HFFc6 (cell line): Measurements from ENCODE around the gene C1orf174. TPM values are rescaled to one million over a fixed set of nuclear protein-coding genes. Genes with fewer than 3 reads are reported as not detected.

ENCODE experiments used
- DNase-seq: peaks from one replicate; pipeline ENCODE4 v3.0.0-alpha.2; 2018
- H3K27ac Mint-ChIP-seq: 2 replicates; pipeline ENCODE4 v1.8.0; 2020; ENCODE audit warnings: mild to moderate bottlenecking, mixed read lengths
- H3K27me3 Mint-ChIP-seq: 2 replicates; pipeline ENCODE4 v1.8.0; 2021; ENCODE audit warnings: mild to moderate bottlenecking, moderate library complexity, mixed read lengths; ENCODE audit not compliant: insufficient read depth
- H3K36me3 Mint-ChIP-seq: 2 replicates; pipeline ENCODE4 v1.8.0; 2021; ENCODE audit warnings: low read depth, mixed read lengths
- H3K4me1 Mint-ChIP-seq: 2 replicates; pipeline ENCODE4 v1.8.0; 2020; ENCODE audit warnings: low read depth, mixed read lengths
- H3K4me3 Mint-ChIP-seq: 2 replicates; pipeline ENCODE4 v1.8.0; 2020; ENCODE audit warnings: mild to moderate bottlenecking, moderate library complexity, mixed read lengths
- H3K9me3 Mint-ChIP-seq: 2 replicates; pipeline ENCODE4 v1.8.0; 2020; ENCODE audit warnings: mild to moderate bottlenecking, mixed read lengths
- total RNA-seq, 6 experiments: library from RNA; stranded (reverse); fragmentation: NEBNext Ultra II Directional; extraction: Animal tissue kit (Norgen Biotek cat#: 25700); gene quantifications; 2 replicates in 1 of 6; 3 replicates in 5 of 6; pipeline ENCODE4 v1.2.3, GENCODE V29; 2021
- TF ChIP-seq, protein P1 (sequence below): fragments of 200-600 bp; sonication (generic); IDR thresholded peaks from 2 replicates; pipeline ENCODE4 v1.5.0; 2021; ENCODE audit warnings: antibody characterized with exemption, mild to moderate bottlenecking

Gene C1orf174
- total RNA-seq, 6 experiments from 2014 or later, result 19.2 to 23.5 (median 20.7) TPM

DNA sequence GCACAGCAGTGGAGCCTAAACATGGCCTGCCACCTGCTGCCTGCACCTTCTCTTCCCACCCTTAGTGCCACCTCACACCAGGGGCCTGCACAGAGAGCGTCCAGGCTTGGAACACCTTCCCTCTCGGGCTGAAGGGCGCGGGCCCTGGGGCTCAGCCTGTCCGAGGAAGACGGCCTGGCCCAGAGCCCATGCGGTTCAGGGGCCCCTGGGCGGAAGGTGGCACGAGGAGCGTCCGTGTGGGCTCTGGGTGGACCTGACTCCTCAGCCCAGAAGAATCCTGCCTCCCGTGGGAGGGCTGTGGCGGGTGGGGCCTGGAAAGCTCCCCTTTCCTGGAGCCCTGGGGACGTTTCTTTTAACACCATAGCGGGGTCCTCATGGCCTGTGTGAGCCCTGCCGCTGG lies 23.4 kb downstream of the C1orf174 start:
- Mint-ChIP-seq H3K4me1 (no peaks in the 10 kb centered on the region), H3K36me3 (peaks cover 24% of the 10 kb centered on the region), H3K4me3 (no peak overlapping the region), H3K27me3 (peaks cover 2% of the 10 kb centered on the region; the same call in 1 of the 2 replicates), H3K27ac (no peak overlapping the region), H3K9me3 (peaks cover 18% of the 10 kb centered on the region)
- TF ChIP-seq, protein P1, sequence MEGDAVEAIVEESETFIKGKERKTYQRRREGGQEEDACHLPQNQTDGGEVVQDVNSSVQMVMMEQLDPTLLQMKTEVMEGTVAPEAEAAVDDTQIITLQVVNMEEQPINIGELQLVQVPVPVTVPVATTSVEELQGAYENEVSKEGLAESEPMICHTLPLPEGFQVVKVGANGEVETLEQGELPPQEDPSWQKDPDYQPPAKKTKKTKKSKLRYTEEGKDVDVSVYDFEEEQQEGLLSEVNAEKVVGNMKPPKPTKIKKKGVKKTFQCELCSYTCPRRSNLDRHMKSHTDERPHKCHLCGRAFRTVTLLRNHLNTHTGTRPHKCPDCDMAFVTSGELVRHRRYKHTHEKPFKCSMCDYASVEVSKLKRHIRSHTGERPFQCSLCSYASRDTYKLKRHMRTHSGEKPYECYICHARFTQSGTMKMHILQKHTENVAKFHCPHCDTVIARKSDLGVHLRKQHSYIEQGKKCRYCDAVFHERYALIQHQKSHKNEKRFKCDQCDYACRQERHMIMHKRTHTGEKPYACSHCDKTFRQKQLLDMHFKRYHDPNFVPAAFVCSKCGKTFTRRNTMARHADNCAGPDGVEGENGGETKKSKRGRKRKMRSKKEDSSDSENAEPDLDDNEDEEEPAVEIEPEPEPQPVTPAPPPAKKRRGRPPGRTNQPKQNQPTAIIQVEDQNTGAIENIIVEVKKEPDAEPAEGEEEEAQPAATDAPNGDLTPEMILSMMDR, result no peak
- no peak for DNase-seq

DNA sequence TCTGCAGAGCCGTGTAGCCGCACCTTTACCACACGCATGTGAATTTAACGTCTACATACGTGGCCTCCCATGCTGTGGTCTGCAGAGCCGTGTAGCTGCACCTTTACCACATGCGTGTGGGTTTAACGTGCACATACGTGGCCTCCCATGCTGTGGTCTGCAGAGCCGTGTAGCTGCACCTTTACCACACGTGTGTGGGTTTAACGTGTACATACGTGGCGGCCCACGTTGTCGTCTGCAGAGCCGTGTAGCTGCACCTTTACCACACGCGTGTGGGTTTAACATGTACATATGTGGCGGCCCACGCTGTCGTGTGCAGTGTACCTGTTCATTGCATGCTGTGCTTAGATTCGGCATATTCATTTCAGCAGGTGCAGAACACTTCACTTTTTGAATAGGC lies 25.3 kb downstream of the C1orf174 start:
- H3K36me3 Mint-ChIP-seq, result peaks cover 33% of the 10 kb centered on the region
- peaks cover 2% of the 10 kb centered on the region for H3K27me3 Mint-ChIP-seq
- no peak overlapping the region for H3K4me3 Mint-ChIP-seq
- H3K9me3 Mint-ChIP-seq, result peaks cover 16% of the 10 kb centered on the region
- DNase-seq, result no peak
- peaks cover 7% of the 10 kb centered on the region; the same call in 1 of the 2 replicates for H3K4me1 Mint-ChIP-seq
- TF ChIP-seq, protein P1, result no peak
- no peak overlapping the region for H3K27ac Mint-ChIP-seq

DNA sequence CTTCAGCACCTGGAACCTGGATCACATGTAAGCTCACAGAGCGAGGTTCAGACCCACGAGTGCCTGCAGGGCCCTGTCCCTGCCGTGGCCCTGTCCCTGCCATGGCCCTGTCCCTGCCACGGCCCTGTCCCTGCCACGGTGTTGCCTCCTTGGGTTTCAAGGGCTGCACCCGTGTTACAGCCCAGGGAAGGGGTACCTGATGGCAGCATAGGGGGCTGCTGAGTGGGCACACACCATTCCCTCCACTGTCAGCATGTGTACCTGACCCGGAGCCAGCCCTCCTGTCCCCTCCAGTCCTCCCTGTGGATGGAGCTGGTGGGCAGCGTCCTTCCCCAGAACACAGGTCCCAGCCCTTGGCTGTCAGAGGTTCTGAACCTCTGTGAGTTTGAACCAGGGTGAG lies 27.5 kb downstream of the C1orf174 start:
- TF ChIP-seq, protein P1, result no peak
- H3K4me3 Mint-ChIP-seq, result no peak overlapping the region
- no peak for DNase-seq
- peaks cover under 1% of the 10 kb centered on the region for H3K27me3 Mint-ChIP-seq
- H3K4me1 Mint-ChIP-seq, result peaks cover 7% of the 10 kb centered on the region; the same call in 1 of the 2 replicates
- H3K27ac Mint-ChIP-seq, result no peak overlapping the region
- H3K36me3 Mint-ChIP-seq, result peaks cover 29% of the 10 kb centered on the region
- no peaks in the 10 kb centered on the region; the same call in 1 of the 2 replicates for H3K9me3 Mint-ChIP-seq

DNA sequence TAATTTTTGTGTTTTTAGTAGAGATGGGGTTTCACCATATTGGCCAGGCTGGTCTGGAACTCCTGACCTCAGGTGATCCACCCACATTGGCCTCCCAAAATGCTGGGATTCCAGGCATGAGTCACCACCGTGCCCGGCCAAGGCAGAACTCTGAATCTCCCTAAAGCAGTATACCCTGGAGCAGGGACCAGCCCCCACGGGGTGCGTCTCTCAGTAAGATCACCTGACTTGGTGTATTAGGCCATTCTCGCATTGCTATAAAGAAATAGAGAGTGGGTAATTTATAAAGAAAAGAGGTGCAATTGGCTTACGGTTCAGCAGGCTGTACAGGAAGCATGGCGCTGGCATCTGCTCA lies 28.6 kb downstream of the C1orf174 start:
- Mint-ChIP-seq H3K27me3 (no peaks in the 10 kb centered on the region; the same call in 1 of the 2 replicates), H3K4me3 (no peak overlapping the region), H3K27ac (no peak overlapping the region), H3K4me1 (peaks cover 7% of the 10 kb centered on the region; the same call in 1 of the 2 replicates), H3K36me3 (peaks cover 40% of the 10 kb centered on the region), H3K9me3 (no peaks in the 10 kb centered on the region; the same call in 1 of the 2 replicates)
- TF ChIP-seq, protein P1, result no peak
- DNase-seq, result no peak

DNA sequence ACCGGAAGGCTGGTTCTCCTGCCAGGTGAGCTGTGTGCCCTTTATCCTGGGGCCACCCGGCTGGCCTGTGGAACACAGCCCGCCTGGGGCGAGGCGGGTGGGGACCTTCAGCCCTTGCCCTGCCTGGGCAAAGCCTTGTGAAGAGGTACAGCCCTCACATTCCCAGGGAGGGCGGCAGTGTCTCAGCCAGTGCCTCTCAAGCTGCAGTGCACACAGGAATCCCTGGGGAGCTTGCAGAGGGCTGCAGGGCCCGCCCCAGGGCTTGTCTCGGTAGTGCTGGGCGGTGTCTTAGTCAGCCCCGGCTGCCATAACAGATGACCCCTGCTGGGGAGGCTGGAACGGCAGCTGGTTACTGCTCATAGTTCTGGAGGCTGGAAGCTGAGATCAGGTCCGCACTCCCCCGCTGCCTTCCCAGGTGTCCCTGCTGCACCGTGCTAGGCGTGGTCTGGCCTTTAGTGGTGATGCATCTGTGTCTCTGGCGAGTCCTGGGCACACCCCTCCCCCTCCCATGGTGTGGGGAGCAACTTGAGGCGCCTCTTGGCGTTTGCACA lies 30.2 kb downstream of the C1orf174 start:
- Mint-ChIP-seq H3K27me3 (no peaks in the 10 kb centered on the region; the same call in 1 of the 2 replicates), H3K27ac (no peak overlapping the region), H3K36me3 (peaks cover 41% of the 10 kb centered on the region), H3K4me3 (no peak overlapping the region), H3K4me1 (peaks cover 7% of the 10 kb centered on the region; the same call in 1 of the 2 replicates), H3K9me3 (no peaks in the 10 kb centered on the region; the same call in 1 of the 2 replicates)
- DNase-seq, result no peak
- TF ChIP-seq, protein P1, result no peak
